Body of pancreas (tissue), 4 donors: ENCODE measurements around the gene NEUROG3. TPM values are rescaled to one million over a fixed set of nuclear protein-coding genes. Genes with fewer than 3 reads are reported as not detected.

Source experiments
- ATAC-seq: fragments of 150-250 bp; one replicate; pipeline ENCODE4 v1.9.1; 2016
- DNase-seq, 4 donors: peaks; one replicate each; pipeline ENCODE4 v3.0.0-alpha.2; 2019
- H3K27ac ChIP-seq, 4 donors: fragments of 200-600 bp; sonication (generic); 1 replicate in 3 of 4; 2 replicates in 1 of 4; pipeline versions ENCODE4 v1.5.1 to v1.6.1; 2016 to 2019; ENCODE audit warnings: mild to moderate bottlenecking in 1 of 4, mixed read lengths in 1 of 4, moderate library complexity in 1 of 4
- H3K27me3 ChIP-seq, 2 donors: fragments of 200-600 bp; sonication (generic); one replicate each; pipeline ENCODE4 v1.6.0; 2016; ENCODE audit warnings: mild to moderate bottlenecking in 1 of 2
- H3K36me3 ChIP-seq, 2 donors: fragments of 200-600 bp; sonication (generic); replicated peaks in 1 of 2; 2 replicates each; pipeline ENCODE4 v1.5.1; 2016; ENCODE audit warnings: low read depth in 2 of 2; ENCODE audit not compliant: insufficient read depth in 1 of 2
- H3K4me1 ChIP-seq: fragments of 200-600 bp; sonication (generic); one replicate; pipeline ENCODE4 v1.6.0; 2016
- H3K4me3 ChIP-seq, 2 donors: fragments of 200-600 bp; sonication (generic); 1 replicate in 1 of 2; 2 replicates in 1 of 2; pipeline ENCODE4 v1.5.1; 2016 to 2019
- H3K9me3 ChIP-seq, 3 donors: fragments of 200-600 bp; sonication (generic); 1 replicate in 2 of 3; 2 replicates in 1 of 3; pipeline ENCODE4 v1.5.1; 2016
- CTCF ChIP-seq, 7 experiments: fragments of 450-650 bp in 4 of 7; fragments of 200-600 bp in 3 of 7; sonication (generic) in 3 of 7; IDR thresholded peaks; one replicate each; pipeline ENCODE4 v1.5.1; 2016 to 2019; ENCODE audit warnings: antibody characterized with exemption in 7 of 7
- POLR2A ChIP-seq, 3 donors: fragments of 450-650 bp; IDR thresholded peaks; one replicate each; pipeline ENCODE4 v1.6.1; 2016; ENCODE audit warnings: antibody characterized with exemption in 3 of 3, mild to moderate bottlenecking in 2 of 3
- WGBS, 2 donors: methylation state at CpG; one replicate each; pipeline ENCODE4 v1.1.5; 2017; 5-methylcytosine and 5-hydroxymethylcytosine counted together
- intact Hi-C: fragments of 100-400 bp; cut with DNase I; formaldehyde crosslinking; loops from one replicate; pipeline ENCODE4 v1.15.1; 2023
- total RNA-seq, 2 donors: library from RNA; depleted of rRNA; stranded (reverse); fragments of >200 nt; gene quantifications; one replicate each; pipeline ENCODE4 v1.1.0, GENCODE V29; 2016

The NEUROG3 gene
- total RNA-seq, 2 donors from 2014 or later, result not detected

- WGBS, 2 donors, result 4 to 6% methylated on average over 11 to 23 of the region's 23 CpGs
- Histone ChIP-seq H3K27me3 (peaks cover 0 to 48% of the 10 kb centered on the region in 2 donors), H3K4me1 (peaks cover 42% of the 10 kb centered on the region)
These were observed 3.8 kb downstream of the NEUROG3 start for GRCh38 chr10:69569396-69569934.

GRCh38 chr10:69568472-69569395 lies 4.5 kb downstream of the NEUROG3 start:
- no peak for ATAC-seq
- Histone ChIP-seq H3K27ac (no peak overlapping the region), H3K9me3 (no peaks in the 10 kb centered on the region), H3K36me3 (no peaks in the 10 kb centered on the region), H3K4me3 (no peak overlapping the region), H3K4me1 (peaks cover 42% of the 10 kb centered on the region), H3K27me3 (peaks cover 0 to 42% of the 10 kb centered on the region in 2 donors)
- intact Hi-C loops, result no loop called here
- WGBS, 2 donors, result 4 to 7% methylated on average over 22 to 40 of the region's 41 CpGs
- TF ChIP-seq POLR2A (IDR thresholded peaks at IDR 0.05) (no peak), CTCF (IDR thresholded peaks at IDR 0.05) (no peak)
- DNase-seq, result no peak

More at GRCh38 chr10:69569396-69569934, 3.8 kb downstream of the NEUROG3 start:
- Histone ChIP-seq H3K9me3 (no peaks in the 10 kb centered on the region), H3K27ac (no peak overlapping the region), H3K36me3 (no peaks in the 10 kb centered on the region), H3K4me3 (no peak overlapping the region)
- intact Hi-C loops, result no loop called here
- no peak for DNase-seq
- TF ChIP-seq CTCF (IDR thresholded peaks at IDR 0.05) (no peak), POLR2A (IDR thresholded peaks at IDR 0.05) (no peak)
- no peak for ATAC-seq

GRCh38 chr10:69567920-69568319 lies 5.3 kb downstream of the NEUROG3 start:
- DNase-seq, result peak; percentile 31 to 53 (median 48)
- no peak overlapping the region for H3K4me3 ChIP-seq

GRCh38 chr10:69562731-69563254 lies 10.4 kb downstream of the NEUROG3 start:
- H3K4me1 ChIP-seq, result no peaks in the 10 kb centered on the region
- intact Hi-C loops, result no loop called here
- TF ChIP-seq POLR2A (IDR thresholded peaks at IDR 0.05), result no peak
- TF ChIP-seq CTCF (IDR thresholded peaks at IDR 0.05), result no peak
- ATAC-seq, result no peak
- H3K9me3 ChIP-seq, result no peaks in the 10 kb centered on the region
- WGBS, 2 donors, result 50 to 53% methylated on average over 5 of the region's 5 CpGs
- no peak overlapping the region for H3K27ac ChIP-seq
- H3K27me3 ChIP-seq, result no peaks in the 10 kb centered on the region
- no peaks in the 10 kb centered on the region for H3K36me3 ChIP-seq
- DNase-seq, result no peak
- H3K4me3 ChIP-seq, result no peak overlapping the region

More at GRCh38 chr10:69567920-69568319, 5.3 kb downstream of the NEUROG3 start:
- Histone ChIP-seq H3K36me3 (no peaks in the 10 kb centered on the region), H3K27me3 (peaks cover 0 to 37% of the 10 kb centered on the region in 2 donors), H3K27ac (no peak overlapping the region), H3K9me3 (no peaks in the 10 kb centered on the region), H3K4me1 (peaks cover 35% of the 10 kb centered on the region)
- WGBS, 2 donors, result 6 to 15% methylated on average over 9 to 15 of the region's 15 CpGs
- intact Hi-C loops, result no loop called here
- peak; percentile 60 for ATAC-seq
- no peak for TF ChIP-seq CTCF (IDR thresholded peaks at IDR 0.05)
